ENCODE data around the gene WNK2.

Gene WNK2

DNA sequence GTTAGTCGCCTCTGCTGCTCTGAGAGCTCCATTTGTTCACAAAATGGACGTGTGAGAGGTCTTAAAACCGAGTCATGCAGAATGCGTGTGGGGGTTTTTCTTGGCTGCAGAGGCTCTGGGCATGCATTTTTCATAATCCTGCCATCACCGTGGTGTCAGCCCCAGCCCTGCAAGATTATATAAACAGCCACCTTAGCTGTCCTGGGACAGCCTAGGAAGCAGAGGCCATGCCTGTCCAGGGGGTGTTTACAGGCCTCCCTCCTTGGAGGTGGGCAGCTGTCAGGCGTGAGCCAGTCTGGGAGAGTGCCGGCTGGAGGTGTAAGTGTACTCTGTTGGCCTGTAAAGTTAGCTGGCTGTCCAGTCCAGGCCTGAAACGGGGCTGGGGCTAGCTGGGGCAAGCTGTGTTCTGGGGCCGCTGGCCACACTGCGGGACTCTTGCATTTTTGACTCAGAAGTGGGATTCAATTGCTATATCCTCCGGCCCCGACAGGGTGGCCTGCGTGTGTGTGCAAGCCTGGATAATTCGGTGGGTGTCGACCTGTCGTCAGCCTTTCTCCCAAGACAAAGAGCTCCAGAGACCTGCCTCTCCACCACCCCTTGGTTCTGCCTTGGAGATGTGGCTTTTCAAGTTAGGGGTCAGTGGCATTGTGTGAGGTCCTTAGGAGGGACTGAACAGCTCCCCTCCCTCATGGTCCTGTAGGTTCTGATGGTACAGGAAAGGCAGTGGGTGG lies 2.4 kb downstream of the WNK2 start:
- DNase-seq = peak in 1 of 2 experiments; percentile 27

DNA sequence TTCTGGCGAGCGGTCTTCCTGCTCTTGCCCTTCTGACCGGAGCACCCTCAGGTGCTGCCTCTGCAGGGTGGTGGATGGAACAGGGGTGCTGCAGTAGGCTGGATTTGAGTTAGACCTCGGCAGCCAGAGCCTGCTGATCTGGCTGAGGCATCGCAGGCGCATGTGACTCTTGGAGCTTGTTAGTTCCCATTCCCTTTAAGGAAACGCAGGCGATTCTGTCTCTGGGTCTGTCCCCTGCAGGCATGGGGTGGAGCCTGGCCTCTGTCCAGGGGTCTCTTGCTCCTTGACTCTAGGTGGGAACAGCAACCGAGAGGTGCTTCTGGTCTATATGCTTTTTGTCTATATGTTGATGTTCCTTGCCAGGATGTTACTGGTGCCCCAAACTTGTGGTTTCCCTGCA lies 3.1 kb downstream of the WNK2 start:
- DNase-seq = no peak

DNA sequence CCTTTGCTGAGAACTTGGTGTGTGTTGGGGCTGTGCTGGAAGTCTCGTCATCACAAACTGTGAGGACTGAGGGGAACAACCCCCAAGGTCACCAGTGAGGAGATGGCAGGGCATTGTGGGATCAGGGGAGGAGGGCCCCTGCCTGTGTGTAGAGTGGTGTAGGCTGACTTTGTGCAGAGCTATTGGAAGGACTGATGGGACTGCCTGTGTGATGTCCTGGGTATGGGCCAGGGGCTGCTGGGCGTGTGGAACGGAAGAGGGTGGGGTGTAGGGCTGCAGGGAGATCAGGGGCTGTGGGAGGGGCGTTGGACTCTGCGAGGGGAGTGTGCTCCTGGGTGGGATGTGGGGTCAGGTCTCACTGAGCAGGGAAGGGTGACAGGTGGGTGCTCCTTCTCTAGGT lies 3.6 kb downstream of the WNK2 start:
- no peak for DNase-seq

DNA sequence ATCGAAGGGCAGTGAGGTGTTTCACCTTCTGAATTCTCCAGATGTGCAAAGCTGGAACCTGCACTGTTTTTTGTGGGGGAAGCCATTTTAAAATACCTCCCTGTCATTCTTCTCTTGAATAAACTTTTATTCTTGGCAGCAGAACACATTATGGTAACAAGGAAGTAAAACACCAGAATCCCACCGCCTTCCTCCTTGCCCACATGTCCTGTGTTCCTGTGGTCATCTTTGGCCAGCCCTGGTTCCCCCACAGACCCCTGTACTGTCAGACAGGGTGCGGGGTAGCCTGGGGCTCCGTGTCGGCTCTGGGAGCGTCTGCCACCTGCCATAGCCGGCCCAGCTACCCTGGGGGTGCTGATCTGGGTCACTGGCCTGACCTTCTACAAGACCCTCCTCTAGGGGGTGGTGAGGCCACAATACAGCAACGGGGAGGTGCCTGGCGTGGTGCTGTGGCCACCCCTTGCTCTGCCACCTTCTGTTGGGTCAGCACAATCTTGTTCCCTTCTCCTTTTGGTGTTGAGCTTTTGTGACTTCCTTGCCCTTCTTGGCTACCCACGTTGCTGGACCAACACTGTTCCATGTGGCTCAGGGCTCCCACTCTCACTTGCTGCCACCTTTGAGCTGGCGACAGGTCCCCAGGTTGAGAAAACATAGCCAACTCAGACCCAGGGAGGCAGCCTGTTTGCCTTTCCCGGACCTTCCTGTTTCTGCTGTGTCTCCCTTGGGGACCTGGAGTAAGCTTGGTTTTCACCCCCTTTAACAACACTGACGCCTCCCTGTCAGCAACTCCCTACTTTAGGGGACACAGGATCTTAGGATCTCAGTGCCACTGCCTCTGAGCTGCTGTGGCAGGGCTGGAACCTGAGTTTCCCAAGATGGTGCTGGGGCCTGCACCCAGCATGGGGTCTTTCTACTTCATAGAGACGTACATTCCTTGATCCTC lies 4.8 kb downstream of the WNK2 start:
- DNase-seq = no peak

DNA sequence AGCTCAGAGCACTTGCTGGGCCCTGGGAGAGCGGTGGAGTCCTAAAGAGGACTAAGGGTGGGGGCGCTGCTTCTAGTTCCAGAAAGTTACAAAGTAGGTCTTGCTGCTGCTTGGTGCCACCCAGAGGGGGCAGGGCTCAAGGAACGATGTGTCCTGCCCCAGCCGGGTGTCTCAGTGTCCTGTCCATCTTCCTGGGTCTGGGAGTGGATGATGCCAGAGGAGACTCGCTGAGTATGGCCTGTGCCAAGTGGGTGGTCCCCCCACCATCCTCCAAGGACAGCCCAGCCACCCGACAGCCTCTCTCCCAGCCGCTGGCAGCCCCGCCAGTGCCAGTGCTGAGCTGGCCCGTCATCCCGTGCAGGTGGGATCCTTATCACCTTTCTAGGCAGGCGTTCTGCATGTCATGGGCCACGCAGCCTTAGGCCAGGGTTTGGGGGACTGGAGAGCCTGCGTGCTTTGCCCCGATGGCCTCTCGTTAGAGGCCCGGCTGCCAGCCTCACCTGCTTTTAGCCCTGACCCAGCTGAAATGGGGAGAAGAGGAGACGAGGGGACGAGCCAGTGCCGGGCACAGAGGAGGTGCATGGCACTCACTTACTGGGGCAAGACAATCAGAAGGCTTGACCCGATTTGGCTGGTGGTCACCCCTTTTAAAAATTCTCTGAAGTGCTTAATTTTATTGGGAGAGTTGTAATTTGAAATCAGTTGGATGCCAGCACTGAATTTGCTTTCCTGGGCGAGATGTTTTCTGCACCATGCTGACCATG lies 5.6 kb downstream of the WNK2 start:
- no peak for DNase-seq

DNA sequence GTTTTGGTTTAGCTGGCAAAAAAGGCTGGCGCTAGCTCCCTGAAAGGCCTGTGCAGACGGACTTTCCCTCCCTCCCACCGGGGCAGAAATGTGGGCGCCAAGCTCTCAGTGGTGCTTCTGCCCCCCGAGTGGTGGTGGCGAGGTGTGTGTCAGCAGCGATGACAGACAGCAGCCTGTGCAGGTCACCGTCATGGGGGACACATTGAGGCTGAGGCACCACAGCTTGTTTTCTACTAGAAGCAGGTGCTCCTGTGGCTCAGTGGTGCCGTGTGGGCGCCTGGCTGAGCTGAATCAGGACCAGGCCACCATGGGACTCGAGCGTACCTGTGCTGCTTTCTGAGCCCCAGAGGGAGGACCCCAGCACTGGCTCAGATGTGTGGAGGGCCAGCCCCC lies 6.2 kb downstream of the WNK2 start:
- DNase-seq = no peak

DNA sequence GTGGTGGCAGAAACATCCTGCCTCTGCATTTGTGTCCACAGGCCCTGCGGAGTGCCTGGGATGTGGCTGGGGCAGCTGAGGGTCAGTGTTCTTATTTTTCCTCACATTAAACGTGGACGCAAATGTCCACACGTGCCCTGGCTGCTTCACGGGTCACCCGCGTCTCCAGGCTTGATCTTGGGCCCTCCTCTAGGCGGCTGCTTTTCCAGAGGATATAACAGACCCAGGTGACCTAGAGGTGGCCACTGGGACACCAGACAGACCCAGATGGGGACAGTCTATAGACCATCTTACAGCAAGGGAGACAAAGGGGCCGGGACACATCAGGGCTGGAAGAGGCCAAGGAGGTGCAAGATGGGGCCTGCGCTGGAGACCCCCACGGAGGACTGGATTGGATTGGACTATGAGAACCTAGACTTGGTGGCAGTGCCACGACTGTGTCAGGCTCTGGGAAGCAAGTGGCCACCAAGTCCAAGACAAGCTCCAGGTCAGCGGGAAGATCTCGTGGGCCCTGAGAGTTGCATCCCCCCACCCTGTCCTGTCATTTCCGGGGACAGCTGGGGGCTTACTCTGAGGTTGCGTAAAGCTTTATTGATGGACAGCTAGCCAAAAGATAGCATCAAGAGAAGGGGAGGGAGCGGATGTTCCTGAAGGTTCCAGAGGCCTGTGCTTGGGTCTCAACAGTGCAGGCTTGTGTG lies 6.9 kb downstream of the WNK2 start:
- DNase-seq = no peak

DNA sequence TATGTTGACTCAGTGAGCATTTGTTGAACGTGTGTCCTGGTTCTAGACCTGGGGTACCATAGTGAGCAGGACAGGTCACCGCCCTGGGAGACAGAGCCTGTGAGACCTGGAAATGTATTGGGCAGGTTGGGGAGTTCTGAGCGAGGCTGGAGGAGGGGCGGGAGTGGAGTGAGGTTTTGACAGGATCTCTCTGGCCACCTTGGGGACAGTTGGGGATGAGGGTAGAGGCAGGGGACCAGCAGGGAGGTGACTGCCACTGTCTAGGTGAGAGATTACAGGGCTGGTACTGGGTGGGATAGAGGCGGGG lies 7.4 kb downstream of the WNK2 start:
- DNase-seq = no peak

DNA sequence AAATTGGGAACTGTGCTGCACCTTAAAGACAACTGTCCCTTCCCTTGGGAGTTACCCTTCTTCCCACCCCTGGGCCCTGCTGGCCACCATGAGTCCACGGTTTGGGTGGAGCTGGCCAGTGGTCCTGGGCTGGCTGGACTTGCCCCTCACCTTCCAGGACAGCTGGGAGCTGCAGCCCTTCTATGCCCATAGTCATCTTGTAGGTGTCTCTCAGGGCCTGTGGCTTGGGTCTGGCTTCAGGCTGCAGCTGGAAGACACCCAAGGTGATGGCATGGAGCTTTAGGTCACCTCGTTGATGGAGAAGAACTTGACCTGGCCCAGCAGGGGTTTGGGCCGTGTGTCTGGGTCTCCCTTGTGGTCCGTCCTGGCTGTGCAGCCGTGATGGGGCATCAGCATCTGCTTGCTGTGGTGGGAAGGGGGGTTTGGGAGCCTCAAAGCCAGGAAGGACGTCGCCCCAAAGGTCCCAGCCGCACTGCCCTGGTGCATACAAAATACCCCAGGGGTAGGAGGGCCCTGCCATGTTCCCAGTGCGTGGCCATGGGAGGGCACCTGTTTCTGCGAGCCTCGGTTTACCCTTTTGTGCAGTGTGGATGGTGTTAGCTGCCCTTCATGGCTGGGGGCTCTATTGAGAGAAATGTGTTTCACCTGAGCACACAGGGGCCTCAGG lies 8.9 kb downstream of the WNK2 start:
- no peak for DNase-seq

DNA sequence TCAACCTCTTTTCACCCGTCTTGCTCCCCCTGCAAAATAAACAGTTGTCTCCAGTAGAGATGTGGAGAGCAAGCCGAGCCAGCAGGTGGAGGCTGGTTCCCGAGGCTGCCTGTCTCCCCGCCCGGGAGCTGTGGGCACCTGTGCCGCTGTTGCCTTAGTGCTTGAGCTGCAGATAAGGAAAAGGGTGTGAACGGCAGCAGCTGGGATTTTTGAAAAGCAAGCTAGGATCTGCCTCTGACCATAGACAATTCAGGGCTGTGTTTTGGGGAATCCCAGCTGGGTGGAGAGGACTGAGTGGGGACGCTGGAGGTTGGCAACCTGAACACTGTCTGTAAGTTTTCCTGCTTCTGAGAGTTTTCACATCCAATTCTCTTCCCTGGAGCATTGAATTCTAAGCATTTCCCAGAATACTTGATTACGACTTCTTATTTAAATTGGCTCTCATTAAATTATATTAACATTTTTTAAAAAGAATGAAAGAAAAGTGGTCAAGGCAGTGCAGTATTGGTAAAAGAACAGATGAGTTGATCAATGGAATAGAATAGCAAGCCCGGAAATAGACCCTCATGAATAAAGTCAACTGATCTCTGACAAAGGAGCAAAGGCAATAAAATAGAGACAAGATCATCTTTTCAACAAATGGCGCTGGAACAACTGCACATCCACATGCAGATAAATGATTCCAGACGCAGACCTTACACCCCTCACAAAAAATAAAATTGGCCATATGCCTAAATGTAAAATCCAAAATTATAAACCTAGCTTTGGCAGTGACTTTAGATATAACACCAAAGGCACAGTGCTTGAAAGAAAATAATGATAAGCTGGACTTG lies 9.7 kb downstream of the WNK2 start:
- peak; percentile 3 to 60 for DNase-seq

DNA sequence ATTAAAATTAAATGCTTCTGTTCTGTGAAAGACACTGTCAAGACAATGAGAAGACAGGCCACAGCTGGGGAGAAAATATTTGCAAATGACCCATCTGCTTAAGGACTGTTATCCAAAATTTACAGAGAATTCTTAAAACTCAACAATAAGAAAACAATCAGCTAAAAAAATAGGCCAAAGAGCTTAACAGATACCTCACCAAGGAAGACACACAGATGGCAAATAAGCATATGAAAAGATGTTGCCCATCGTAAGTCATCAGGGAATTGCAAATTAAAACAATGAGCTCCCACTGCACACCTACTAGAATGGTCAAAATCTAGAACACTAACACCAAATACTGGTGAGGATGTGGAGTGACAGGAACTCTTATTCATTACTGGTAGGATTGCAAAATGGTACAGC lies 10.3 kb downstream of the WNK2 start:
- no peak for DNase-seq

DNA sequence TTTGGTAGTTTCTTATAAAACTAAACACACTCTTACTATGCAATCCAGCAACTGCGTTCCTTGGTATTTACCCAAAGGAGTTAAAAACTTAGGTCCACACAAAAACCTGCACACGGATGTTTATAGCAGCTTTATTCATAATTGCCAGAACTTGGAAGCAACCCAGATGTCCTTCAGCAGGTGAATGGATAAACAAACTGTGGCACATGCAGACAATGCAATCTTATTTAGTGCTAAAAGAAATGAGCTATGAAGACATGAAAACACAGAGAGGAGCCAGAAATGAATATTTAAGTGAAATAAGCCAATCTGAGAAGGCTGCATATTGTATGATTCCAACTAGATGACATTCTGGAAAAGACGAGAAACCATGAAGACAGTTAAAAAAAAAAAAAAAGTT lies 10.7 kb downstream of the WNK2 start:
- no peak for DNase-seq

DNA sequence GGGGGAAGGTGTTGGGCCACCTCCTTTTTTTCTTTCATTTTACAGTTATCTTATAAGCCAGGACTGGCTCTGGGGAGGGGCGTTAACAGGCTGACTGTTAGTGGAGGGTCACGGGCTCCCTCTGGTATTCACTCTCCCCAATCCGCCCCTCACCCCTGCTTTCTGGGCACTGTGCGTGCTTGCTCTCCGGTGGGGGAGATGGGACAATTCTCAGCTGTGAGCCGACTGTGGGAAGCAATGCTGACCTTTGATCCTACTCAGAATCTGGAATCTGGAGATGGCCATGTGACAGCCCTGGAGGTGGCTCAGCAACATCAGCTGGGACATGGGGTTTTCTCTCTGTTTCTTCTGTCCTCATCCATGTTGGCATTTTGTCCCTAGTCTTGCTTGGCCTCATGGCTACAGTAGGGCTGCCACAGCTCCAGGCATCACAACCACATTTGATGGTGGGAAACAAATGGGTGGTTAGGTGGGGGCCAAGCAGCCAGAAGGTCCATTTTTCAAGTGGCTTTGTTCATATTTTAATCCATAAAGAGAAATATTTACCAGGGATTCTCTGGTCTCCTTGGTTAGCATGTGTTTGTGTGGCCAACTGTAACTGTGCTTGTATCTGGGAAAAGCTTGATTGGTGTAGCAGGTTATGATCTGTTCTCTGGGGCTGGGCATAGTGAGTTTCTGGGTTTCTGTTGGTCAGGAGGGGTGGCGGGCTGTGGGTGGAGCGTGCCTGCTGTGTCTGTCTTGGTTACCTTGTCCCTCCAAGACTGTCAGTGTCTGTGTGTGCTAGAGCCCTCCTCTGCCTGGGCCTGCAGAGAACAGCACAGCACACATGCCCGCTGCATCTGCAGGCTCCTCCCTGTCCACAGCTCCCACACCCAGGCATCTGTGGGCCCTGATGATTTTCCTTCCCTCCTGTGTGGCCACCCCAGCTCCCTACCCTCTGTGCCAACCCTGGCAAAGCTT lies 12.4 kb downstream of the WNK2 start:
- no peak for DNase-seq

DNA sequence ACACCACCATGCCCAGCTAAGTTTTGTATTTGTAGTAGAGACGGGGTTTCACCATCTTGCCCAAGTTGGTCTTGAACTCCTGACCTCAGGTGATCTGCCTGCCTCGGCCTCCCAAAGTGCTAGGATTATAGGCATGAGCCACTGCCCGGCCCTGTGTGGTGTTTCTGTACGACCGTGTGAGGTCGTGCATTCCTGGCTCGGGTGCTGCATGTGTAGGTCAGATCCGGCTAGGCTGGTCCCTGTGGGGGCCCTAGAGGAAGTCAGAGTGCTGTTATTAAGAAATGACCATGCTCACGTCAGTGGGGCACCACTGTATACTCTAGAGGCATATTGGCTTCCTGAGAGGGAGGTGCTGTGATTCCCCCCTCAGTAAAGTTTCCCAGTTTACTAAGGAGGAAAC lies 13.7 kb downstream of the WNK2 start:
- DNase-seq = no peak

DNA sequence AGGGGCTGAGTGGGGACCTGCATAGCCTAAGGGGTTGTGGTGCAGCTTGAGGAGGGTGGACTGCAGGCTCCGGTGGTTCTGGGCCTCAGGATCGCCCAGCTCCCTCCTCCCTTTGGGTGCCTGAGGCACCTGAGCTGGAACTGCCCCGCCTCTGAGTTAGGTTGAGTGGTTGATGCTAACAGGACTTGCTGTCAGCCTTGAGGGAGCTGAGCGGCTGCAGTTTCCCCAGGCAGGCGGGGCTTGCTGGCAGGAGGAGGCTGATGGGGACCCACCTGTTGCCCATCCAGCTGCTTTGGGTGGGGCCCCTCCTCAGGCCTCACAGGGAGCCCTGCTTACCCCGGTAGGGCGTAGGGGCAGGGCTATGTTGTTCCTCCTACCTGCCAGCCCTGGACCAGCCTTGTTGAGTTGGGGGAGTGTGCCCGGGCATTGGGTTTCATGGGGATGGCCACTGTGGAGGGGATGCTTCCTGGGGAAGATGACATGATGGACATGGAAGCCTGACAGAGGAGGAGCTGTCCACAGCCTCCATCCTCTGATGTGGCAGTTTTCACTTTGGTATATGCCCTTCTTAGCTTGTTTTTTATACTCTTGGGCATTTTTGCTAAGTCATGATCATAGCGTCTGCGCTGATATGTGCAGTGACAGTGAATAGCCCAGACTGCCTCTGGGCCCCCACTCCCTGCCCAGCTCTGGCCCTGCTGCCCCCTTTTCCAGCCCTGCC lies 14.3 kb downstream of the WNK2 start:
- peak in 1 of 2 experiments; percentile 23 for DNase-seq

DNA sequence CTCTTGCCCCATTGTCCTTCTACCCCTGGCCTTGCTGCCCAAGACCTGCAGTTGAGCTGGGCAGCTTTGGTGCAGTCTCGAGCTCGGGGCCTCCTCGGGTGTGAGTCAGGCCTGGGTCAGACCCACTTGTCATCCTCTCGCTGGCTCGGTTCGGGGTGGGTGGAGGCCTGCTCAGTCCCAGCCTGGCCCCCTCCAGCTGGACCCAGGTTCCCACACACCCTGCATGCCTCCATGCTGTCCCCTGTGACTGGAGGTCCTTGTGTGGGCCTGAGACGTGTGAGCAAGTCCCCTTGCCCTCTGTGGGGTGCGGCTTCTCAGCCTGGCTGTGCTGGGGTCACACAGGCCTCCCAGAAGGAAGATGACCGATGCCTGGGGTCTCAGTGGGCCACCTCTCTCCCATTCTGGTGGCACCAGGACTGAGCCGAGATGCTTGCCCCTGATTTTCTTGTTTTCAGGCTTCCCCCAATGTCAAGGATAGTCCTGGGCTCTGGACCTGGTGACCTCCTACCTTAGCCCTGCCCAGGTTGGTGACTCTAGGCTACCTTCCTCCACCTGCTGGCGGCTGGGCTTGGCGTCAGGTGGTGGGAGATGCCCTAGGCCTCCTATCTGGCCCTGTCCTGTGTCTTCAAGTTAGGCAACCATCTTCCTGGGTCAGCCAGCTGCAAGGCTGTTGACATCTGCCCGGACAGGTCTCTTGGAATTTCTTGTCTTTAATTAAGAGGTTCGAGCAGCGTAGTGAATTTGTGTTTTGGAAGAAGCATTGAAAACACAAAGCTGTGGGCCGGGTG lies 15.1 kb downstream of the WNK2 start:
- no peak for DNase-seq

DNA sequence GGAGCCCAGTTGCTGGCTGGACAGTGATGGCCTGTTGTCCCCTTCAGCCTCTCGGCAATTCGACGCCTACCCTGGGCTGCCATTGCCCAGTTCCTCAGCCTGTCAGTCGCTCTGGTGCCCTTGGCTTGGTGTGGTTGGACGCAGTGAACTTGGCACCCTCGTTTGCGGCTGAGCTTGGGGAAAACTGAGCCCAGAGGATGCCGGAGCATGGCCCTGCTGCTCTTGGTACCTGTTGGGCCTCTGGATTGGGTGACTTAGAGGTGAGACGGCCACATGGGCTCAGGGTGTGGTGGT lies 16.5 kb downstream of the WNK2 start:
- no peak for DNase-seq

DNA sequence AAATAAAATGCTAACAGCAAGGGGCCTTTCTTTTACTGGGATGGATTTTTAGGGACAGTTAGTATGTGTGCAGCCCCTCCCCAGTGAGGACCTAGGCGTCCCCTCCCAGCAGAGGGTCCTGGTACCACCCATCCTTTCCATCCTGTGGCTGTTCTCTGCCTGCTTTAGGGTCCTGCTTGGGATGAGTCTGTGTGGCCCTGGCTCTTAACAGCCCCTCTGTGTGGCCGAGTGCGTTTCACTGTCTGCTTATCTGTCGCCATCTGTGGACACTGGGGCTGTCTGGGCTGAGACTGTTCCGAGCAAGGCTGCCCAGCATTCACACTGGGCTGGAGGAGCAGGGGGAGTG lies 17.0 kb downstream of the WNK2 start:
- DNase-seq = no peak
